HEK293 (cell line): ENCODE data around the gene MPDU1.

Experiments used
- GLI2 ChIP-seq: fragments of 450-650 bp; formaldehyde crosslinking; IDR thresholded peaks from 2 replicates; pipeline ENCODE4; 2017; ENCODE audit warnings: missing biosample characterization, missing genetic modification characterization, low read depth, borderline replicate concordance
- HIC1 ChIP-seq: fragments of 450-650 bp; formaldehyde crosslinking; IDR thresholded peaks from 2 replicates; pipeline ENCODE4 v1.5.1; 2016; ENCODE audit warnings: missing biosample characterization, missing genetic modification characterization
- HOXD13 ChIP-seq: sonication (generic); formaldehyde crosslinking; IDR thresholded peaks from 2 replicates; pipeline ENCODE4 v1.8.0; 2022; ENCODE audit warnings: missing genetic modification reagents, borderline replicate concordance
- KLF16 ChIP-seq: fragments of 450-650 bp; formaldehyde crosslinking; IDR thresholded peaks from 2 replicates; pipeline ENCODE4 v1.5.1; 2017; ENCODE audit warnings: missing biosample characterization, missing genetic modification characterization
- OSR2 ChIP-seq: fragments of 450-650 bp; formaldehyde crosslinking; IDR thresholded peaks from 2 replicates; pipeline ENCODE4 v1.5.1; 2016; ENCODE audit warnings: missing biosample characterization, missing genetic modification characterization
- OVOL3 ChIP-seq: fragments of 450-650 bp; formaldehyde crosslinking; IDR thresholded peaks from 2 replicates; pipeline ENCODE4 v1.5.1; 2016; ENCODE audit warnings: missing biosample characterization, missing genetic modification characterization
- PATZ1 ChIP-seq: fragments of 450-650 bp; formaldehyde crosslinking; IDR thresholded peaks from 2 replicates; pipeline ENCODE4 v1.5.1; 2016; ENCODE audit warnings: missing biosample characterization, missing genetic modification characterization
- RBAK ChIP-seq: fragments of 450-650 bp; formaldehyde crosslinking; IDR thresholded peaks from 2 replicates; pipeline ENCODE4 v1.5.1; 2016; ENCODE audit warnings: missing biosample characterization, missing genetic modification characterization
- SP7 ChIP-seq: fragments of 450-650 bp; formaldehyde crosslinking; IDR thresholded peaks from 2 replicates; pipeline ENCODE4 v1.5.1; 2016; ENCODE audit warnings: missing biosample characterization, missing genetic modification characterization
- YY1 ChIP-seq: fragments of 450-650 bp; formaldehyde crosslinking; IDR thresholded peaks from 2 replicates; pipeline ENCODE4 v1.5.1; 2018; ENCODE audit warnings: missing biosample characterization, missing genetic modification characterization
- ZBTB1 ChIP-seq: fragments of 450-650 bp; formaldehyde crosslinking; IDR thresholded peaks from 2 replicates; pipeline ENCODE4 v1.5.1; 2016; ENCODE audit warnings: missing biosample characterization, missing genetic modification characterization
- ZBTB17 ChIP-seq: fragments of 450-650 bp; formaldehyde crosslinking; IDR thresholded peaks from 2 replicates; pipeline ENCODE4 v1.5.1; 2016; ENCODE audit warnings: missing biosample characterization, missing genetic modification characterization
- ZNF112 ChIP-seq: fragments of 450-650 bp; formaldehyde crosslinking; IDR thresholded peaks from 2 replicates; pipeline ENCODE4 v1.5.0; 2017; ENCODE audit warnings: missing biosample characterization, missing genetic modification characterization
- ZNF16 ChIP-seq: fragments of 450-650 bp; formaldehyde crosslinking; IDR thresholded peaks from 2 replicates; pipeline ENCODE4 v1.5.1; 2016; ENCODE audit warnings: low read depth, missing biosample characterization, missing genetic modification characterization
- ZNF169 ChIP-seq: fragments of 450-650 bp; formaldehyde crosslinking; IDR thresholded peaks from 2 replicates; pipeline ENCODE4 v1.5.1; 2016; ENCODE audit warnings: missing biosample characterization, missing genetic modification characterization
- ZNF202 ChIP-seq: fragments of 450-650 bp; formaldehyde crosslinking; IDR thresholded peaks from 2 replicates; pipeline ENCODE4 v1.5.1; 2016; ENCODE audit warnings: missing biosample characterization, missing genetic modification characterization, borderline replicate concordance
- ZNF239 ChIP-seq: fragments of 450-650 bp; formaldehyde crosslinking; IDR thresholded peaks from 2 replicates; pipeline ENCODE4 v1.5.1; 2016; ENCODE audit warnings: missing biosample characterization, missing genetic modification characterization
- ZNF248 ChIP-seq: fragments of 450-650 bp; formaldehyde crosslinking; IDR thresholded peaks from 2 replicates; pipeline ENCODE4 v1.5.1; 2017; ENCODE audit warnings: missing biosample characterization, missing genetic modification characterization
- ZNF292 ChIP-seq: fragments of 450-650 bp; formaldehyde crosslinking; IDR thresholded peaks from 2 replicates; pipeline ENCODE4 v1.5.1; 2016; ENCODE audit warnings: low read depth, missing biosample characterization, missing genetic modification characterization, borderline replicate concordance
- ZNF350 ChIP-seq: fragments of 450-650 bp; formaldehyde crosslinking; IDR thresholded peaks from 2 replicates; pipeline ENCODE4 v1.5.0; 2017; ENCODE audit warnings: missing biosample characterization, mild to moderate bottlenecking, missing genetic modification characterization
- ZNF398 ChIP-seq: fragments of 450-650 bp; formaldehyde crosslinking; IDR thresholded peaks from 2 replicates; pipeline ENCODE4 v1.5.1; 2017; ENCODE audit warnings: missing biosample characterization, missing genetic modification characterization
- ZNF510 ChIP-seq: fragments of 450-650 bp; formaldehyde crosslinking; IDR thresholded peaks from 2 replicates; pipeline ENCODE4 v1.5.1; 2018; ENCODE audit warnings: mild to moderate bottlenecking, missing genetic modification characterization, missing biosample characterization; ENCODE audit not compliant: insufficient replicate concordance
- ZNF558 ChIP-seq: fragments of 450-650 bp; formaldehyde crosslinking; IDR thresholded peaks from 2 replicates; pipeline ENCODE4 v1.5.1; 2016; ENCODE audit warnings: missing biosample characterization, missing genetic modification characterization
- ZNF560 ChIP-seq: fragments of 450-650 bp; formaldehyde crosslinking; IDR thresholded peaks from 2 replicates; pipeline ENCODE4 v1.5.1; 2017; ENCODE audit warnings: missing biosample characterization, missing genetic modification characterization, borderline replicate concordance
- ZNF610 ChIP-seq: fragments of 450-650 bp; formaldehyde crosslinking; IDR thresholded peaks from 2 replicates; pipeline ENCODE4 v1.5.1; 2016; ENCODE audit warnings: missing biosample characterization, missing genetic modification characterization, borderline replicate concordance
- ZNF624 ChIP-seq: fragments of 450-650 bp; formaldehyde crosslinking; IDR thresholded peaks from 2 replicates; pipeline ENCODE4 v1.5.1; 2017; ENCODE audit warnings: missing biosample characterization, missing genetic modification characterization
- ZNF654 ChIP-seq: fragments of 450-650 bp; formaldehyde crosslinking; IDR thresholded peaks from 2 replicates; pipeline ENCODE4 v1.5.1; 2016; ENCODE audit warnings: low read depth, missing biosample characterization, missing genetic modification characterization
- ZNF658 ChIP-seq: fragments of 450-650 bp; formaldehyde crosslinking; IDR thresholded peaks from 2 replicates; pipeline ENCODE4; 2016; ENCODE audit warnings: missing biosample characterization, missing genetic modification characterization
- ZNF701 ChIP-seq: fragments of 450-650 bp; formaldehyde crosslinking; IDR thresholded peaks from 2 replicates; pipeline ENCODE4 v1.5.1; 2016; ENCODE audit warnings: missing biosample characterization, missing genetic modification characterization
- ZNF776 ChIP-seq: fragments of 450-650 bp; formaldehyde crosslinking; IDR thresholded peaks from 2 replicates; pipeline ENCODE4 v1.5.0; 2017; ENCODE audit warnings: missing biosample characterization, missing genetic modification characterization, borderline replicate concordance
- ZNF843 ChIP-seq: fragments of 450-650 bp; formaldehyde crosslinking; IDR thresholded peaks from 2 replicates; pipeline ENCODE4 v1.5.1; 2016; ENCODE audit warnings: missing biosample characterization, missing genetic modification characterization
- TF ChIP-seq, protein P1 (sequence below): fragments of 450-650 bp; formaldehyde crosslinking; IDR thresholded peaks from 2 replicates; pipeline ENCODE4 v1.5.0; 2017; ENCODE audit warnings: missing biosample characterization, missing genetic modification characterization, borderline replicate concordance

Gene MPDU1

GRCh38 chr17:7573324-7574080, 10.2 kb upstream of the MPDU1 start (continued):
- TF ChIP-seq GLI2 (tag by site-specific recombination), result no peak
- no peak for TF ChIP-seq ZNF169 (tag by site-specific recombination)
- TF ChIP-seq ZNF292 (tag by site-specific recombination), result no peak
- no peak for TF ChIP-seq ZNF843 (tag by site-specific recombination)
- no peak for TF ChIP-seq OVOL3 (tag by site-specific recombination)
- TF ChIP-seq ZNF248 (tag by site-specific recombination), result no peak
- TF ChIP-seq ZNF624 (tag by site-specific recombination), result no peak
- no peak for TF ChIP-seq ZNF610 (tag by site-specific recombination)
- TF ChIP-seq ZNF398 (tag by site-specific recombination), result peak; percentile 98
- TF ChIP-seq OSR2 (tag by site-specific recombination), result no peak; the same call in 1 of the 2 replicates
- no peak for TF ChIP-seq ZNF350 (tag by site-specific recombination)
- TF ChIP-seq PATZ1, result peak; percentile 96
- TF ChIP-seq ZNF239 (tag by site-specific recombination), result no peak
- TF ChIP-seq ZNF16, result no peak
- TF ChIP-seq ZNF558, result no peak
- TF ChIP-seq HIC1, result peak; percentile 90
- TF ChIP-seq KLF16 (tag by site-specific recombination), result peak; percentile 83
- no peak; the same call in none of the 2 replicates for TF ChIP-seq YY1 (tag by site-specific recombination)
- no peak for TF ChIP-seq ZNF776 (tag by site-specific recombination)
- TF ChIP-seq, protein P1, sequence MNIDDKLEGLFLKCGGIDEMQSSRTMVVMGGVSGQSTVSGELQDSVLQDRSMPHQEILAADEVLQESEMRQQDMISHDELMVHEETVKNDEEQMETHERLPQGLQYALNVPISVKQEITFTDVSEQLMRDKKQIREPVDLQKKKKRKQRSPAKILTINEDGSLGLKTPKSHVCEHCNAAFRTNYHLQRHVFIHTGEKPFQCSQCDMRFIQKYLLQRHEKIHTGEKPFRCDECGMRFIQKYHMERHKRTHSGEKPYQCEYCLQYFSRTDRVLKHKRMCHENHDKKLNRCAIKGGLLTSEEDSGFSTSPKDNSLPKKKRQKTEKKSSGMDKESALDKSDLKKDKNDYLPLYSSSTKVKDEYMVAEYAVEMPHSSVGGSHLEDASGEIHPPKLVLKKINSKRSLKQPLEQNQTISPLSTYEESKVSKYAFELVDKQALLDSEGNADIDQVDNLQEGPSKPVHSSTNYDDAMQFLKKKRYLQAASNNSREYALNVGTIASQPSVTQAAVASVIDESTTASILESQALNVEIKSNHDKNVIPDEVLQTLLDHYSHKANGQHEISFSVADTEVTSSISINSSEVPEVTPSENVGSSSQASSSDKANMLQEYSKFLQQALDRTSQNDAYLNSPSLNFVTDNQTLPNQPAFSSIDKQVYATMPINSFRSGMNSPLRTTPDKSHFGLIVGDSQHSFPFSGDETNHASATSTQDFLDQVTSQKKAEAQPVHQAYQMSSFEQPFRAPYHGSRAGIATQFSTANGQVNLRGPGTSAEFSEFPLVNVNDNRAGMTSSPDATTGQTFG (tag by site-specific recombination), result no peak
- no peak for TF ChIP-seq ZNF701 (tag by site-specific recombination)
- no peak for TF ChIP-seq ZNF112
- TF ChIP-seq RBAK (tag by site-specific recombination), result no peak
- TF ChIP-seq SP7 (tag by site-specific recombination), result peak; percentile 87
- TF ChIP-seq ZNF658 (tag by site-specific recombination), result no peak
- no peak for TF ChIP-seq ZNF654 (tag by site-specific recombination)
- 0 out of 2 replicates have a peak, but pooled peaks have one; percentile 49 for TF ChIP-seq ZBTB17 (tag by site-specific recombination)
- no peak for TF ChIP-seq ZBTB1 (tag by site-specific recombination)
- no peak for TF ChIP-seq ZNF560 (tag by site-specific recombination)
- TF ChIP-seq ZNF202 (tag by site-specific recombination), result no peak
- TF ChIP-seq ZNF510, result no peak
- TF ChIP-seq HOXD13, result peak; percentile 64; the same call in 1 of the 2 replicates
